UCSD-AML1 (cell line): ENCODE results near the gene NDUFS5.
"Not testable (repeated sequence)": the region's sequence is repeated elsewhere in the genome, so short reads cannot be mapped to it uniquely, and the experiment has no call there.

Experiments used
- DNase-seq: peaks from one replicate; lab custom pipeline; 2025; ENCODE audit not compliant: unreplicated experiment; lab: John Stamatoyannopoulos, UW

The NDUFS5 gene

DNA sequence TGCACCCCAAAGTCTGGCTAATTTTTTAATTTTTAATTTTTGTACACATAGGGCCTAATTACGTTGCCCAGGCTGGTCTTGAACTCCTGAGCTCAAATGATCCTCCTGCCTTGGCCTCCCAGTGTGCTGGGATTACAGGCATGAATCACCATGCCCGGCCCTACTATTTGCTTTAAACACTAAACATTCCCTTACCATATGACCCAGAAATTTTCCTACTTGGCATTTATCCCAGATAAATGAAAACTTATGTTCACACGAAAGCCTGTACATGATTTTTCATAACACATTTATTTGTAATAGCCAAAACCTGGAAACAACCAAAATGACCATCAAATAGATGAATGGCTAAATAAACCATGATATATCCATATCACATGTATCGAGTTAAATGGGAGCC lies 35.8 kb downstream of the NDUFS5 start:
- DNase-seq: no peak

DNA sequence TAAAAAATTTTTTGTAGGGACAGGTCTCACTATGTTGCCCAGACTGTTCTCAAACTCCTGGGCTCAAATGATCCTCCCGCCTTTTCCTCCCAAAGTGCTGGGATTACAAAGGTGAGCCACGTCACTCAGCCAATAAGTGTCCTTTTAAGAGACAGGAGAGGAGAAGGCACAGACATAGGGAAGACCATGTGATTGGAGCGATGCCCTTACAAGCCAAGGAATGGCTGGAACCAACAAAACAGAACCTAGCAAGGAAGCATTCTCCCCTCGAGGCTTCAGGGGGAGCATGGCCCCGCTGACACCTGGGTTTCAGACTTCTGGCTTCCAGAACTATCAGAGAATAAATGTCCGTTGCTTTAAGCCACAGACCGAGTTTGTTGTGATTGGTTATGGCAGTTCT lies 37.0 kb downstream of the NDUFS5 start:
- DNase-seq: no peak

DNA sequence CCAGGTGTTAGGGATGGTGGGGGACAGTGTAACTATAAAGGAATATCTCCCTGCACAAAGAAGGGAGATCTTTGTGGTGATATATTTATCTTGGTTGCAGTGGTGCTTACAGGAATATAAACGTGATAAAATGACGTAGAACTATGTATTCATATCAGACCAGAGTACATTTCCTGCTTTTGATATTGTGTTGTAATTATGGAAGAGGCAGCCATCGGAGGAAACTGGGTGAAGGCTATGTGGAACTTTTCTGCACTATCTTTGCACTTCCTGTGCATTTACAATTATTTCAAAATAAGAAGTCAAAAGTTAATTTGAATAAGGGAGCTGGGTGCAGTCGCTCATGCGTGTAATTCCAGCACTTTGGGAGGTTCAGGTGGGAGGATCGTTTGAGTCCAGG lies 37.6 kb downstream of the NDUFS5 start:
- DNase-seq: no peak

DNA sequence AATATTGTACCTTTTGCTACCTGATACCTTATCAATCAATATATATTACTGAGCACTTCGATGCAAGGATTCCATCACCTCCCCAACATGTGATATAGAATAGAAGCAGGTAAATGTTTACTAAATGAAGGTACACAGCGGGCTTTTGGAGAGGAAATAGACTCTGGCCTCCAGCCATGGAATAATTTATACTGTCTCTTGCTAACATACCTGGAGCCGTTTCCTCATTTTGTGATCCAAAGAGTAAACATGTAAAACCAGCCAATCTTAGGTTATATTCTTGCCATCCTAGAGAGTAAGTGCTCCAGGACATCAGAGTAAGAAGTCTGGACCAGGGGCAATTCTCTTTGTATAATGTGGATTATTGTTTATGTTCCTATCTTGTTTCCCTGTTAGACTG lies 39.4 kb downstream of the NDUFS5 start:
- DNase-seq: no peak

DNA sequence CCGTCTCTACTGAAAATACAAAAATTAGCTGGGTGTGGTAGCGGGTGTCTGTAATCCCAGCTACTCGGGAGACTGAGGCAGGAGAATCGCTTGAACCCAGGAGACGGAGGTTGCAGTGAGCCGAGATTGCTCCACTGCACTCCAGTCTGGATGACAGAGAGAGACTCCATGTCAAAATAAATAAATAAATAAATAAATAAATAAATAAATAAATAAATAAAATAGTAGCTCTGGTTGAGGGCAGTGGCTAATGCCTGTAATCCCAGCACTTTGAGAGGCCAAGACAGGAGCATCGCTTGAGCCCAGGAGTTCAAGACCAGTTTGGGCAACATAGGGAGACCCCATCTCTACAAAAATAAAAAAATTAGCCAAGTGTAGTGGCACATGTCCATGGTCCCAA lies 42.1 kb downstream of the NDUFS5 start:
- DNase-seq: not testable (repeated sequence)

DNA sequence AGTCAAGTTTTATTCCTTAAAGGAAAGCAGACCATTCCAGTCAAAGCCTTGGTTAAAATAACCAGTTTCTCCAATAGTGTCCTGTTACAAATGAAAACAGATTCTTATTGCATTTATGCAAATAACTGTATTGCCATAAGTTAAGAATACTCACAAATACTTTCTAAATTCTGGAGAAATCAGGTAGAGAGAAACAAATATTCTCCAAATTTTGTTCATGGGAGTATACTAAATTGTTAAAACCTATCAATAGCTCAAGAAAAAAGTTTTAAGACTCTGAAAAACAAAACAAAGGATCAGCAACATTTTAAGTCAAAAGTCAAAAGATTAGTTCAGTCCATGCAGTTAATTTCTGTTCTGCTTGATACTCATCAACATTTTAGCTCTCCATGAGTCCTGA lies 45.4 kb downstream of the NDUFS5 start:
- DNase-seq: not testable (repeated sequence)

DNA sequence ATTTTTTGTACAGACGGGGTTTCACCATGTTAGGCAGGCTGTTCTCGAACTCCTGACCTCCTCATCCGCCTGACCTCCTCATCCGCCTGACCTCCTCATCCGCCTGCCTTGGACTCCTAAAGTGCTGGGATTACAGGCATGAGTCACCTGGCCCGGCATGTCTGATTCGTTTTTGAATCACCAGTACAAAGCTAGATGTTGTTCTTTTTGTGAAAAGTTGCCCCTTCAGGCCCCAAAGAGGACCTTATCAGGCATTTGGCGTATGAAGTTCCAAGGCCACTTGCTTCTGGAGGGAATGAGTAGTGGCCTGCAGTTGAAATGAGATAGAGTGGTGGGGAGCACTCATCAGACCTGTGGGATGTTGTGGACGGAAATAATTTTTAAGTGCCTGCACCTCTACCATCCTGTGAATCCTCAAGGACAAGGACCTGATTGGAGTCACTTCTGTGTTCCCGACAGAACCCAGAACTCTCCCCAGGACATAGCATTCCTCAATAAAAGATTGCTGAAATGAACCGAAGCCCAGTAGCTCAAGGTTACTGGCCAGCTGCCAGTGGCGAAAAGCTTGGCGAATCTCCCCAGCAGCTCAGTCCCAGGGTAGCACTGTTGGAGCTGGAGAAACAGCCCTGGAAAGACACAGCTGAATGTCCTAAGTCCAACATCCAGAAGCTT lies 50.1 kb downstream of the NDUFS5 start:
- DNase-seq: no peak

DNA sequence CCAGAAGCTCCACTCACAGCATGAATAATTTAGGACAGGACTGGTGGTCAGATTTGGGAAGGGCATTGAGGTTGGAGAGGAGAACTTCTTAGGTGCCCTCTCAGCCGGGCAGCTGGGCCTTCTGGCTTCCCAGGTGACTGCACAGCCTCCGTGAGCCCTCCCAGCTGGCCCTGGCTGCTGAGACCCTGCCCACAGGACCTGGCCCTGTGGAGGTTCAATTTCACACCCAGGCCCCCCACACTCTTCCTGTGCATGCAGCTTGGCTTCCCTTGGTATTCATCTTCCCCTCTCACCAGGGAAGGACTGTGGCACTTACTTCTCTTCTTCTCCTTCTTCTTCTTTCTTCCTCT lies 50.6 kb downstream of the NDUFS5 start:
- DNase-seq: no peak

DNA sequence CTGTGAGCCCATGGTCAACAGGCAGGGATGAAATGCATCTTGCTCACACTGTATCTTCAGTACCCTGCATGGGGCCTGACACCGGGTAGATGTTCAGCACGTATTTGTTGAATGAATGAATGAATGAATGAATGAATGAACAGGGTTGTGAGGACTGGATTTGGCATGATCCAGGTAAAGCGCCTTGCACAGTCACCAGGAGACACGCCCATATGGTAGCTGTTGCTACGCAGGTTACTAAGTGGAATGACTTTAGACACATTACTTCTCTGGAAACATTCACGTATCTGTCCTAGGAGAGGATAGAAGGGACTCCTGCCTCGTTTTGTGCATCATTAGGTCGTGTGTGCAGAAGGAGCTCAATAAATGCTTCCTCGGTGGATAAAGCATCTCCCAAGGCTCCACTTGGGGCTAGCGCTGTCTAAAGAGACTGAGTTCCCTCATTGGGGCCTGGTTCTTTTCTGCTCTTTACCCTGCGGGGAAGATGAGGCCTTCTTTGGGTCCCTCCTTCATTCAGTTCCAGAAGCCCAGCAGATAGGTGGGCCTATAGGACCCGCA lies 54.2 kb downstream of the NDUFS5 start:
- no peak for DNase-seq

DNA sequence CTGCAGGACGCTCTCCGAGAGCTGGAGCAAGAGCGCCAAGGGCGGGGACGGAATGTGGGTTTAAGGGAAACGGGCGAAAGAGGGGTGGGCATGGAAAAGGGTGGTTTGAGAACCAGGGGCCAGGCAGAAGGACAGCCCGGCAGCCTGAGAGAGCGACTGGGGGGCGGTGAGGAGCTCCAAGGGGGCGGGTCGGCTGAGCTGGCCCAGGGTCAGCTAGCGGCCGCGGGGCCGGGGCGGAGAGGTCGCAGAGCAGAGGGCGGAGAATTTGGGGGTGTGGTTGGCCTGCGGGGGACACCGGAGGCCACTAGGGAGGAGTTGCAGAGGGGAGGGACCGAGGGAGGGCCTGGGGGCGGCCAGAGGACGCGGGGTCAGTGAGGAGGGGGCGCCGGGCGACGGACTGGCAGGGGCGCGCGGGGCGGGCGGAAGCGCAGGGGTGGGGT lies 54.7 kb downstream of the NDUFS5 start:
- DNase-seq: no peak

DNA sequence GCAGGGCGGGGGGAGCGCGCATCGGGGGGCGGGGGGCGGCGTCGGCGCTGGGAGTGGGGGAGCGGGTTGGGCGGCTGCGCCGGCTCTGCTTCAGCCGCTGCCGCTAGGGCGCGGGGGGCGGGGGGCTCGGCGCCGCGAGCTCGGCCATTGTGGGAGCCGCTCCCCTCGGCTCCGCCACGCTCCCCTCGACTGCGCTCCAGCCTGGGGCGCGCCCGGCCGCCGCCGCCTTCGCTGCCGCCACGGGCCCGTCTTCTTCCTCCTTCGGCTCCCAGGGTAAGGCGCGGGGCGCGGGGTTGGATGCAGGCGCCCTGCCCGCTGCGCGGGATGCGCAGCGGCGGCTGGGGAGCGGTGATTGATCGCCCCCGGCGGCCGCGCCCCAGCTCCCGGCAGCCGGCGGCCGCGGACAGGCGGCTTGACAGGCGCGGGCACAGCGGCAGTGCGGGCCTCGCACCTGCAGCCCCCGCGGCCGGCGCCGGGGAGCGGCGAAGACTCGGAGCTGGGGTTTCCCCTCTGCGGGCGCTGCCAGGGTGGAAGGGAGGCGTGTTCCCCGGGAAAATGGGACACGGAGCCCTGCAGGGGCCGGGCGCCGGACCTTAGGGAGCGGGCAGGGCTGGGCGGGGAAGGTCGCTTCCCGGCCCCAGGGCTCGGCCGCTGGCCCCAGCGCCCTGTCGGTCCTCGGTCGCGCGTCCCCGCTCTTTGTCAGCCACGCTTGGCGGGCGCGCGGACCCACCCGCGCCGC lies 55.3 kb downstream of the NDUFS5 start:
- no peak for DNase-seq

DNA sequence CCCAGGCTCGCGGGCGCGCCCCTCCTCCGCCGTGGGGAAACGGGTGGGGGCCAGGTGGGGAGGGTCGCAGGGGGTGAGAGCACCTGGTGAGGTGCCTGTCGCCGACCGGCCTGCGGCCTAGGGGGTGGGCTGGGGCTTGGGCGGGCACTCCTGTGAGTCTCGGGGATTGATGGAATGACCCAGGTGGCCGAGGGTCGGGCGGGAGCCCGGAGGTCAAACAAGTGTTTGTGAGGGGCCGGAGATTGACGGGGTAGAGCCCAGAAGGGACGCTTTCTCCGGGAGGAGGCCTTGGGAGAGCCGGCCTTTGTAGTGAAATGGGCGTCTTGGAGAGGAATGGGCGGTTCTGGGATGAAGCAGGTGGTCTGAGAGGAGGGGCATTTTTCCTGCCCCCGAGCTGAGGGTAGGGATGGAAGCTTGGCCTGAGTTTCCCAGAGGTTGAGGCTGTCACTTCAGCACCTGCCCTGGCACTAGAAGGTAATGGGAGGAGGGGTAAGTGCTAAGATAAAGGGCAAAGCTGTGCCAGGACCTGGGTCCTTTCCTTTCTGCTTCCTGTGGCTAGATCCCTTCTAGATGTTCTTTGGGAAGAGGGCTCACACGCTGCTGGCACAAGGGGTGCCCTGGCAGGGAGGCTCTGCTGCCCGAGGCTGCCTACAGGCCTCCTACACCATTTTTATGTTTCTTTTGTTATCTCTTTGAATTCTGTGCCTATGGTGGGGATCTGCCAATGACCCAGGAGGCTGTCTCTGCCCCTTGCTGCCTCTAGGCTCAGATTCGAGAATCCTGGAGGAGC lies 56.1 kb downstream of the NDUFS5 start:
- DNase-seq: no peak

DNA sequence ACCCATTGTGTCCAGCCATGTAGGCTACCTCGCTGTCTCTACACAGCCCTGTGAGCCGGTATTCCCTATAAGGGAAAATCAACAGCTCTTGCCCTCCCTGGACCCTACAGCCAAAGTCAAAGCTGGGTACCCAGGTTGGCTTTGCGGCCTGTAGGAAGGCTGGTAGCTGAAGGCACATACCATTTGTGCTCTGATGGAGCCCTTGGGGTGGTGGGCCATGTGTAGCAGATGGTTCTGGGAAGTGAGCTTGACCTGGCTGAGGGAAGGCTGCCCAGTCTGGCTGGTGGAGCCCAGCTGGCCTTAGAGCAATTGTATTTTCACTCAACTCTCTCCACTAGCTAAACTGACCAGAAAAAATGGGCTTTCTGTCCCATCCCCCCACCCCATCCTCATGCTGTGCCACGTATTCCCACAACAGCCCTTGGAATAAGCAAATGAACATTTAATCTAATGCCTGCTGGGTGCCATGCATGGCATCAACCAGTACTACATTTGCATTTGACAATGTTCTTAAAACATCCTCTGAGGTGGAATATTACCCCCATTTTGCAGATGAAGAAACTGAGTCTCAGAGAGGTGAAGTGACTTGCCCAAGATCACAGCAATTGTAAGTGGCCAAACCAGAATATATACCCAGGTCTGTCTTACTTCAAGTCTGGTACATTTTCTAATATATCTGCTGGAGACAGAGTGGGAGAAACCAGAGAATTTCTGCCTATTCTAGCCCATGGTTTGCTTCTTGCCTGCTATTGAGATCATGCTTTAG lies 56.8 kb downstream of the NDUFS5 start:
- DNase-seq: no peak

DNA sequence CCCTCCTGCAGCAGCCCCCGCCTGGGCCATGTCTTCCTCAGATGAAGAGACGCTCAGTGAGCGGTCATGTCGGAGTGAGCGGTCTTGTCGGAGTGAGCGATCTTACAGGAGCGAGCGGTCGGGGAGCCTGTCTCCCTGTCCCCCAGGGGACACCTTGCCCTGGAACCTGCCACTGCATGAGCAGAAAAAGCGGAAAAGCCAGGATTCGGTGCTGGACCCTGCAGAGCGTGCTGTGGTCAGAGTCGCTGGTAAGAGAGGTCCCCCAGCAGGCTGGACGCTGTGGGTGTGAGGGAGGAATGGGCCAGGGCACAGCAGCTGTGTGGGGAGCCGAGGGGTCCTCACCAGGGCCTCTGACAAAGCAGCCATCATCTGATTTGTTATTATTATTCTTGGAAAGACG lies 58.0 kb downstream of the NDUFS5 start:
- DNase-seq: no peak
